GM12892 (cell line): Measurements from ENCODE around the gene DNAJB6.

Experiments used
- POLR2A ChIP-seq: IDR thresholded peaks from 2 replicates; pipeline ENCODE4 v1.6.1; 2011; ENCODE audit warnings: low read depth, low read length, control low read depth
- POLR2AphosphoS5 ChIP-seq: IDR thresholded peaks from 2 replicates; pipeline ENCODE4 v1.6.1; 2011; ENCODE audit warnings: low read depth, low read length, control low read depth
- TAF1 ChIP-seq: IDR thresholded peaks from 2 replicates; pipeline ENCODE4 v1.6.1; 2011; ENCODE audit warnings: low read depth, mild to moderate bottlenecking, control low read depth, low read length, borderline replicate concordance

- TF ChIP-seq POLR2A (no peak), TAF1 (no peak), POLR2AphosphoS5 (no peak)
Measured at GRCh38 chr7:157434701-157435100, 97.9 kb downstream of the DNAJB6 start.
